T-helper 17 cell (primary cell): ENCODE data around the gene TNFRSF25. TPM values are rescaled to one million over a fixed set of nuclear protein-coding genes. Genes with fewer than 3 reads are reported as not detected.

ENCODE experiments used
- ATAC-seq: fragments of 150-1000 bp; cut with Tn5 transposase; 2 replicates; pipeline ENCODE4 v1.10.0; 2021; ENCODE audit warnings: mild to moderate bottlenecking, moderate library complexity
- DNase-seq, 3 donors: peaks; one replicate each; pipeline versions ENCODE4 v3.0.0 to v3.0.0-alpha.2; 2020 to 2021
- H3K9me3 ChIP-seq: one replicate; pipeline ENCODE4 v1.7.0; 2013; ENCODE audit warnings: low read length, mild to moderate bottlenecking; ENCODE audit not compliant: control insufficient read depth, poor library complexity, severe bottlenecking
- H3K27ac Mint-ChIP-seq: one replicate; pipeline ENCODE4 v1.8.0; 2022; ENCODE audit warnings: mild to moderate bottlenecking, moderate library complexity, mixed read lengths
- H3K27me3 Mint-ChIP-seq: one replicate; pipeline ENCODE4 v1.8.0; 2022; ENCODE audit warnings: mixed read lengths
- H3K36me3 Mint-ChIP-seq: one replicate; pipeline ENCODE4 v1.8.0; 2022; ENCODE audit warnings: low read depth, mixed read lengths
- H3K4me1 Mint-ChIP-seq: one replicate; pipeline ENCODE4 v1.8.0; 2022; ENCODE audit warnings: mild to moderate bottlenecking, mixed read lengths
- H3K4me3 Mint-ChIP-seq: one replicate; pipeline ENCODE4 v1.8.0; 2022; ENCODE audit warnings: mild to moderate bottlenecking, moderate library complexity, mixed read lengths
- total RNA-seq, 4 donors: library from RNA in 2 of 4; stranded (reverse) in 2 of 4; gene quantifications; one replicate each; pipeline ENCODE4 v1.2.3 and lab custom pipeline; 2022 to 2026

The TNFRSF25 gene
- 100 to 1,000 TPM; 393 to 433 TPM for total RNA-seq
- total RNA-seq (lab: John Stamatoyannopoulos, UW), result 454 to 726 reads per million in 2 donors

DNA sequence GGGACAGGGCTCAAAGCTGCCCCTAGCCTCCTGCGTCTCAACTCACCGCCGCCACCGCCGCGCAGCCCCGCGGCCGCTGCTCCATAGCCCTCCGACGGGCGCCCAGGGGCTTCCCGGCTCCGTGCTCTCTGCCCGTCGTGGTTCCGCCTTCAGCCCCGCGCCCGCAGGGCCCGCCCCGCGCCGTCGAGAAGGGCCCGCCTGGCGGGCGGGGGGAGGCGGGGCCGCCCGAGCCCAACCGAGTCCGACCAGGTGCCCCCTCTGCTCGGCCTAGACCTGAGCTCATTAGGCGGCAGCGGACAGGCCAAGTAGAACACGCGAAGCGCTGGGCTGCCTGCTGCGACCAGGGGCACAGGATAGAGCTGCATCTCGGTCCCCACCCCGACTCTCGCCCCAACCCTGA, at the start of gene TNFRSF25:
Gene TNFRSF25, minus strand, starts transcription at position 151 of the 400 bp plus-strand sequence. Its CDS starts 66 bp downstream, at position 85.
- Mint-ChIP-seq H3K4me3 (peak within 1 kb of the TSS; percentile 99), H3K27ac (peak within 1 kb of the TSS; percentile 100), H3K4me1 (peaks cover 24% of the 10 kb centered on the region), H3K27me3 (no peaks in the 10 kb centered on the region), H3K36me3 (peaks cover 17% of the 10 kb centered on the region)
- DNase-seq (peak; percentile 63 to 73 (median 67)), ATAC-seq (peak; percentile 78)
- no peaks in the 10 kb centered on the region for H3K9me3 ChIP-seq

DNA sequence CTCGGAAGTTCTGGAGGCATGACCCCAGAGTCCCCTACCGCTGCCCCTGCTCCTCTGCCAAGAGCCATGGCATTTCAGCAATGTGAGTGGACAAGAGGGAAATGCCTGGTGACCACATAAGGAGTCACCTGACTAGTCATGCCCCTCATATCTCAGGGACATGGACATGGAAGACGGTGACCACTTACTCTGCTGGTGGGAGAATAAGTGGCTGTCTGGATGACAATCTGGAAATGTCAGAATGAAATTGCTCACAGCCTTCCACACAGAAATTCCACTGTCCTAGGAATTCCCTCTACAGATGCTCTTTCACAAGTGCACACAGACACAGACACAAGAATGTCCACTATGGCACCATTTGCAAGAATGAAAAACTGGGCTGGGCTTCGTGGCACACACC, 49.8 kb upstream of the TNFRSF25 start:
- Mint-ChIP-seq H3K36me3 (no peaks in the 10 kb centered on the region), H3K27me3 (no peaks in the 10 kb centered on the region), H3K4me3 (no peak overlapping the region), H3K4me1 (no peaks in the 10 kb centered on the region), H3K27ac (no peak overlapping the region)
- H3K9me3 ChIP-seq, result no peaks in the 10 kb centered on the region
- DNase-seq (no peak), ATAC-seq (no peak)

DNA sequence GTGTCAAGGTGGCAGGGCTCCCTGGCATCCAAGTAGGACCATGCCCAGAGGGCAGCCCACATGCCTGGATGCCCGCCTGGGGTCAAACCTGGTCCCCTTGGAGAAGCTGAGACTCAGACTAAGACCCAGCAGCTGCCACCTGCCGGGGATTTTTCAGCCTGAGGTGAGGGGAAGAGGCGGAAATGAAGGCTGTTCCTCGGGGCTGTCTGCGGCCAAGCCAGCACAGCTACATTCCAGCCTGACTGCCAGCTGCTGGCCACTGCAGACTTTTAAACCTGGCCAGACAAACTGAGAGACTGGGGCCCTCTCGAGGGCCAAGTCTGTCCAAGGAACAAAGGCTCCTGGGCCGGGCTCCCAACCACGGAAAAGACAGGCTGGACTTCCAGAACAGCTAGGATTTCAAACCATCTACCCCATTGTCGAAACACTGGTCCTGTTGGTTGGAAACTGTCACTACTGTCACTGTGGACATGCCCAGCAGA, 47.4 kb upstream of the TNFRSF25 start:
- ATAC-seq (no peak), DNase-seq (no peak)
- peaks cover 7% of the 10 kb centered on the region for H3K27me3 Mint-ChIP-seq
- H3K9me3 ChIP-seq, result no peaks in the 10 kb centered on the region
- no peak overlapping the region for H3K4me3 Mint-ChIP-seq
- H3K36me3 Mint-ChIP-seq, result no peaks in the 10 kb centered on the region
- no peak overlapping the region for H3K27ac Mint-ChIP-seq
- no peaks in the 10 kb centered on the region for H3K4me1 Mint-ChIP-seq

- DNase-seq (no peak), ATAC-seq (no peak)
- H3K9me3 ChIP-seq, result no peaks in the 10 kb centered on the region
- peaks cover 8% of the 10 kb centered on the region for H3K27me3 Mint-ChIP-seq
- H3K4me3 Mint-ChIP-seq, result no peak overlapping the region
- H3K36me3 Mint-ChIP-seq, result no peaks in the 10 kb centered on the region
- H3K4me1 Mint-ChIP-seq, result no peaks in the 10 kb centered on the region
- no peak overlapping the region for H3K27ac Mint-ChIP-seq
These were observed 46.9 kb upstream of the TNFRSF25 start for GRCh38 chr1:6512908-6513280.

GRCh38 chr1:6512245-6512907, 46.4 kb upstream of the TNFRSF25 start:
- H3K4me1 Mint-ChIP-seq, result no peaks in the 10 kb centered on the region
- H3K36me3 Mint-ChIP-seq, result no peaks in the 10 kb centered on the region
- H3K27me3 Mint-ChIP-seq, result peaks cover 8% of the 10 kb centered on the region
- no peak overlapping the region for H3K27ac Mint-ChIP-seq
- ATAC-seq (no peak), DNase-seq (no peak)
- H3K4me3 Mint-ChIP-seq, result no peak overlapping the region
- no peaks in the 10 kb centered on the region for H3K9me3 ChIP-seq

DNA sequence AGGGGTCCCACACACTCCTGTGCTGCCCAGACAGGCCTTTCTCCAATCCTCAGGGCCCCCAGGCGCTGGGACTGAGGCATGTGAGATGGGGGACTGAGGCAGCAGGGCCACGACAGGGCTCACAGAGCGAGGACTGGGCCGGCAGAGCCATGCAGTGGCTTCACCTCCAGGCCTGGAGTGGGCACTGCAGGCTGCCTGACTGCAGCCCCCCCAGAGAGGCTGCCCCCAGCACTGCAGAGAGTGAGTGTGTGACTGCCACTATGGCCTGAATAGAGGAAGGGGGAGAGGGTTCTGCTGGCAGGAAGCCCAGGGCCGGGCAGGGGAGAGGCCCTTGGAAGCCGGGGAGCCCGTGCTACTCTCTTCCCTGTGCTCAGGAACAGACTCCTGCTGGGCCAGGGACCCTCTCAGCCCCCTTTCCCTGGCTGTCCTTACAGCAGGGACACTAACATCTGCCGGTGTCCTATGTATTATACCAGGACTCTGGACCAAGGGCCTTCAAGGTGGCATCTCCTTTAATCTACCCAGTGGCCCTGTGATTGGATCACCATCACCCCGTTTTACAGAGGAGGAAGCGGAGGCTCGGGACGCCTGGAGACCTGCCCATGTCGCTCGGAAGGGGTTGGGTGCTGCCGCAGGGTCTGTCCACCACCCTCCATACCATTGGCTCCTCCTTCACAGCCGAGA, 45.7 kb upstream of the TNFRSF25 start:
- H3K27me3 Mint-ChIP-seq, result peaks cover 12% of the 10 kb centered on the region
- H3K4me3 Mint-ChIP-seq, result peak overlapping the region; percentile 55

GRCh38 chr1:6511056-6511455, 45.1 kb upstream of the TNFRSF25 start:
- Mint-ChIP-seq H3K36me3 (no peaks in the 10 kb centered on the region), H3K27me3 (peaks cover 15% of the 10 kb centered on the region), H3K4me1 (peaks cover 3% of the 10 kb centered on the region), H3K27ac (peak overlapping the region; percentile 6), H3K4me3 (no peak overlapping the region)
- ATAC-seq (no peak), DNase-seq (no peak)
- no peaks in the 10 kb centered on the region for H3K9me3 ChIP-seq

More for the DNA sequence above, 45.7 kb upstream of the TNFRSF25 start:
- H3K36me3 Mint-ChIP-seq, result no peaks in the 10 kb centered on the region
- ATAC-seq, result no peak
- no peaks in the 10 kb centered on the region for H3K9me3 ChIP-seq
- no peak for DNase-seq
- H3K4me1 Mint-ChIP-seq, result peaks cover 1% of the 10 kb centered on the region
- H3K27ac Mint-ChIP-seq, result no peak overlapping the region

- no peak for ATAC-seq
- no peak for DNase-seq
- peaks cover 3% of the 10 kb centered on the region for H3K4me1 Mint-ChIP-seq
- peaks cover 15% of the 10 kb centered on the region for H3K27me3 Mint-ChIP-seq
- H3K36me3 Mint-ChIP-seq, result no peaks in the 10 kb centered on the region
- H3K9me3 ChIP-seq, result no peaks in the 10 kb centered on the region
- no peak overlapping the region for H3K4me3 Mint-ChIP-seq
- peak overlapping the region; percentile 6 for H3K27ac Mint-ChIP-seq
These were observed 44.5 kb upstream of the TNFRSF25 start for GRCh38 chr1:6510493-6510892.

GRCh38 chr1:6509919-6510291, 43.9 kb upstream of the TNFRSF25 start:
- Mint-ChIP-seq H3K4me3 (no peak overlapping the region), H3K36me3 (no peaks in the 10 kb centered on the region), H3K27ac (no peak overlapping the region), H3K27me3 (peaks cover 15% of the 10 kb centered on the region), H3K4me1 (peaks cover 3% of the 10 kb centered on the region)
- ATAC-seq (no peak), DNase-seq (no peak)
- no peaks in the 10 kb centered on the region for H3K9me3 ChIP-seq

GRCh38 chr1:6509220-6509918, 43.4 kb upstream of the TNFRSF25 start:
- ATAC-seq (no peak), DNase-seq (no peak)
- Mint-ChIP-seq H3K27me3 (peaks cover 15% of the 10 kb centered on the region), H3K4me1 (peaks cover 3% of the 10 kb centered on the region), H3K4me3 (no peak overlapping the region), H3K27ac (no peak overlapping the region), H3K36me3 (no peaks in the 10 kb centered on the region)
- no peaks in the 10 kb centered on the region for H3K9me3 ChIP-seq

DNA sequence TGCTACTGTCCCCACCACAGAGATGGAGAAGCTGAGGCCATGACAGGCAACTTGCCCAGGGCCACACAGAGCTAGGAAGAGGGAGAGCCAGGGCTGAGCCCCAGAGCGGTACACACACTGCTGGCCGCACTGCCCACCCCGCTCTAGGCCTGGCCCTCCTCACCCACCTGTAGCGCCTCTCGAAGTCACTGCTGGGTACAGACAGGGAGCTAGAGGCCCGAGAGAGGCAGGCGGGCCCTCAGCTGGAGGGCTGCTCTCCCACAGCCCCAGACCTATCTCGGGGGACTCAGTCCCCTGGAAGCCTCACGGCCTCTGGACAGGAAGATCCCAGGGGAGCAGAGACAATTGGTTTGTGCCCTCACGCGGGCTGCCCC, 42.8 kb upstream of the TNFRSF25 start:
- Mint-ChIP-seq H3K4me1 (peaks cover 3% of the 10 kb centered on the region), H3K27ac (no peak overlapping the region), H3K27me3 (peaks cover 15% of the 10 kb centered on the region), H3K4me3 (no peak overlapping the region), H3K36me3 (no peaks in the 10 kb centered on the region)
- H3K9me3 ChIP-seq, result no peaks in the 10 kb centered on the region
- ATAC-seq, result no peak
- no peak for DNase-seq

GRCh38 chr1:6508154-6508815, 42.3 kb upstream of the TNFRSF25 start:
- H3K4me3 Mint-ChIP-seq, result no peak overlapping the region
- no peak for ATAC-seq
- peaks cover 3% of the 10 kb centered on the region for H3K4me1 Mint-ChIP-seq
- no peaks in the 10 kb centered on the region for H3K9me3 ChIP-seq
- no peaks in the 10 kb centered on the region for H3K36me3 Mint-ChIP-seq
- DNase-seq, result no peak
- H3K27me3 Mint-ChIP-seq, result peaks cover 15% of the 10 kb centered on the region
- H3K27ac Mint-ChIP-seq, result no peak overlapping the region

DNA sequence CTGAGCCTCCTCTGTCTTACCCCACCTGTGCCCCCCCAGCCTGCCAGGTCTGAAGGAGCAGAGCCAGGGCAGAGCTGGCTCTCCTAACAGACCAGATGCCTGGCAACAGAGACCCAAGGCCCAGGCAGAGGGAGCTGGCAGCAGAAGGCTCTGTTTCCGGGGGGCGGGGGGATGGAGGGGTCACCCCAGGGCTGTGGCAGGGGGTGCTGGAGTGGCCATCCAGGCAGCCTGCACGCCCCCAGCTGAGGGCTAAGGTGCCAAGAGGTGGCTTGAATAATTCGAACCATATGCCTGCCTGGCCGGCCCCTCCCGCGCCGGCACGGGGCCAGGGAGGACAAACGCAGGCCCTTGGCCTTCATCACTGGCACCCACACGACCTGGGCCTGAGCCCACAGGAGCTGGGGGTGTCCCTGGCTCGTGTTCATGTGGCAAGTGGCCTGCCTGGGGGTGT, 41.5 kb upstream of the TNFRSF25 start:
- Mint-ChIP-seq H3K27ac (no peak overlapping the region), H3K4me3 (no peak overlapping the region), H3K36me3 (no peaks in the 10 kb centered on the region), H3K27me3 (peaks cover 15% of the 10 kb centered on the region), H3K4me1 (peaks cover 3% of the 10 kb centered on the region)
- ATAC-seq, result no peak
- H3K9me3 ChIP-seq, result no peaks in the 10 kb centered on the region
- DNase-seq, result no peak
